GM04504 (cell line): ENCODE results near the gene EEFSEC.

ENCODE experiments used
- DNase-seq: peaks from one replicate; pipeline ENCODE4 v3.0.0-alpha.2; 2012; ENCODE audit warnings: low read depth

EEFSEC gene

GRCh38 chr3:128369121-128369703, 215.9 kb downstream of the EEFSEC start:
- DNase-seq: no peak

GRCh38 chr3:128369881-128370642, 216.8 kb downstream of the EEFSEC start:
- DNase-seq: no peak

- no peak for DNase-seq
These were observed 219.0 kb downstream of the EEFSEC start for GRCh38 chr3:128372281-128372680.

GRCh38 chr3:128372707-128373533, 219.6 kb downstream of the EEFSEC start:
- no peak for DNase-seq

GRCh38 chr3:128374746-128375445, 221.6 kb downstream of the EEFSEC start:
- no peak for DNase-seq

GRCh38 chr3:128376516-128376915, 223.2 kb downstream of the EEFSEC start:
- DNase-seq: no peak

GRCh38 chr3:128378631-128379347, 225.5 kb downstream of the EEFSEC start:
- peak; percentile 12 for DNase-seq

- DNase-seq: no peak
These were observed 226.3 kb downstream of the EEFSEC start for GRCh38 chr3:128379367-128380160.

GRCh38 chr3:128380295-128380694, 227.0 kb downstream of the EEFSEC start:
- no peak for DNase-seq

- no peak for DNase-seq
These were observed 227.4 kb downstream of the EEFSEC start for GRCh38 chr3:128380719-128381118.

- no peak for DNase-seq
These were observed 228.3 kb downstream of the EEFSEC start for GRCh38 chr3:128381609-128382008.

- DNase-seq: no peak
These were observed 229.0 kb downstream of the EEFSEC start for GRCh38 chr3:128382221-128382807.

- DNase-seq: peak; percentile 28
These were observed 230.3 kb downstream of the EEFSEC start for GRCh38 chr3:128383316-128384235.

GRCh38 chr3:128385080-128385832, 232.0 kb downstream of the EEFSEC start:
- peak; percentile 69 for DNase-seq

GRCh38 chr3:128388932-128389331, 235.7 kb downstream of the EEFSEC start:
- DNase-seq: no peak

GRCh38 chr3:128390867-128391266, 237.6 kb downstream of the EEFSEC start:
- no peak for DNase-seq

GRCh38 chr3:128392021-128392420, 238.7 kb downstream of the EEFSEC start:
- DNase-seq: no peak

GRCh38 chr3:128392818-128393544, 239.7 kb downstream of the EEFSEC start:
- no peak for DNase-seq
